WTC11 (cell line): ENCODE data around the gene SRP9. TPM values are rescaled to one million over a fixed set of nuclear protein-coding genes. Genes with fewer than 3 reads are reported as not detected.

ENCODE experiments used
- ATAC-seq: fragments of 200-7000 bp; cut with Tn5 transposase; 2 replicates; pipeline ENCODE4 v1.10.0; 2021; ENCODE audit warnings: mild to moderate bottlenecking, moderate library complexity
- Bru-seq: library from RNA; stranded (reverse); fragments of 400-500 nt; gene quantifications from one replicate; lab custom pipeline; 2021; lab: Mats Ljungman, UMichigan
- CTCF ChIA-PET: fragments of 300-600 bp; sonication (Branson Sonifier 250); formaldehyde crosslinking; loops from one replicate; lab custom pipeline; 2021; ENCODE audit warnings: antibody characterized with exemption; lab: Charles Lee
- POLR2A ChIA-PET: fragments of 350-600 bp; sonication (Branson Sonifier 250); formaldehyde crosslinking; loops from one replicate; lab custom pipeline; 2021; ENCODE audit warnings: antibody characterized with exemption; lab: Charles Lee
- DNase-seq: peaks from one replicate; pipeline ENCODE4 v3.0.0; 2021; ENCODE audit warnings: low spot score
- H3K27ac Mint-ChIP-seq: 2 replicates; pipeline ENCODE4 v1.8.0; 2021; ENCODE audit warnings: mixed read lengths
- H3K27me3 Mint-ChIP-seq: 2 replicates; pipeline ENCODE4 v1.8.0; 2021; ENCODE audit warnings: low read depth, mild to moderate bottlenecking, moderate library complexity, mixed read lengths
- H3K36me3 Mint-ChIP-seq: 2 replicates; pipeline ENCODE4 v1.8.0; 2021; ENCODE audit warnings: mixed read lengths
- H3K4me1 Mint-ChIP-seq: 2 replicates; pipeline ENCODE4 v1.8.0; 2022; ENCODE audit warnings: mixed read lengths
- H3K4me3 Mint-ChIP-seq: 2 replicates; pipeline ENCODE4 v1.8.0; 2021; ENCODE audit warnings: mild to moderate bottlenecking, moderate library complexity, mixed read lengths
- H3K9me3 Mint-ChIP-seq: 2 replicates; pipeline ENCODE4 v1.8.0; 2021; ENCODE audit warnings: mixed read lengths
- CREB1 ChIP-seq: sonication (generic); formaldehyde crosslinking; IDR thresholded peaks from 2 replicates; pipeline ENCODE4 v1.8.0; 2023; ENCODE audit warnings: mild to moderate bottlenecking, missing genetic modification reagents
- CREM ChIP-seq: sonication (generic); formaldehyde crosslinking; IDR thresholded peaks from 2 replicates; pipeline ENCODE4 v1.8.1; 2022; ENCODE audit warnings: mild to moderate bottlenecking, missing genetic modification reagents, moderate library complexity
- ELF4 ChIP-seq: sonication (generic); formaldehyde crosslinking; IDR thresholded peaks from 2 replicates; pipeline ENCODE4 v1.8.1; 2022; ENCODE audit warnings: low read depth, mild to moderate bottlenecking, moderate library complexity, missing genetic modification reagents
- ESRRA ChIP-seq: sonication (generic); formaldehyde crosslinking; IDR thresholded peaks from 2 replicates; pipeline ENCODE4 v1.8.1; 2022; ENCODE audit warnings: mild to moderate bottlenecking, missing genetic modification reagents, borderline replicate concordance
- FOXK1 ChIP-seq: sonication (generic); formaldehyde crosslinking; IDR thresholded peaks from 2 replicates; pipeline ENCODE4 v1.8.0; 2022; ENCODE audit warnings: mild to moderate bottlenecking, moderate library complexity, missing genetic modification reagents
- GTF2I ChIP-seq: fragments of 250-450 bp; sonication (Bioruptor Pico); conservative IDR thresholded peaks from 2 replicates; pipeline ENCODE4 v1.4.0; 2021; ENCODE audit warnings: mild to moderate bottlenecking
- JUN ChIP-seq: sonication (generic); formaldehyde crosslinking; IDR thresholded peaks from 2 replicates; pipeline ENCODE4 v1.8.0; 2023; ENCODE audit warnings: mild to moderate bottlenecking, missing genetic modification reagents
- KAT7 ChIP-seq: sonication (generic); formaldehyde crosslinking; IDR thresholded peaks from 2 replicates; pipeline ENCODE4 v1.8.1; 2023; ENCODE audit warnings: missing genetic modification reagents, mild to moderate bottlenecking, borderline replicate concordance
- MAX ChIP-seq: sonication (generic); formaldehyde crosslinking; IDR thresholded peaks from 2 replicates; pipeline ENCODE4 v1.8.0; 2022; ENCODE audit warnings: mild to moderate bottlenecking, missing genetic modification reagents
- MLX ChIP-seq: sonication (generic); formaldehyde crosslinking; IDR thresholded peaks from 2 replicates; pipeline ENCODE4 v1.8.1; 2023; ENCODE audit warnings: mild to moderate bottlenecking, missing genetic modification reagents, moderate library complexity
- NR2C2 ChIP-seq: sonication (generic); formaldehyde crosslinking; IDR thresholded peaks from 2 replicates; pipeline ENCODE4 v1.8.0; 2022; ENCODE audit warnings: mild to moderate bottlenecking, missing genetic modification reagents
- RORB ChIP-seq: fragments of 250-450 bp; sonication (Bioruptor Pico); IDR thresholded peaks from 2 replicates; pipeline ENCODE4 v1.9.0; 2021; ENCODE audit warnings: mild to moderate bottlenecking
- SOX15 ChIP-seq: fragments of 250-450 bp; sonication (Bioruptor Pico); IDR thresholded peaks from 2 replicates; pipeline ENCODE4 v1.9.0; 2021; ENCODE audit warnings: mild to moderate bottlenecking
- SP1 ChIP-seq: sonication (generic); formaldehyde crosslinking; conservative IDR thresholded peaks from 2 replicates; pipeline ENCODE4 v1.8.1; 2022; ENCODE audit warnings: missing genetic modification reagents
- STAT6 ChIP-seq: sonication (generic); formaldehyde crosslinking; conservative IDR thresholded peaks from 2 replicates; pipeline ENCODE4 v1.8.1; 2023; ENCODE audit warnings: mild to moderate bottlenecking, low read depth, missing genetic modification reagents, moderate library complexity
- TEAD4 ChIP-seq: sonication (generic); formaldehyde crosslinking; IDR thresholded peaks from 2 replicates; pipeline ENCODE4 v1.8.0; 2022; ENCODE audit warnings: mild to moderate bottlenecking, missing genetic modification reagents
- ZBTB21 ChIP-seq: sonication (generic); formaldehyde crosslinking; IDR thresholded peaks from 2 replicates; pipeline ENCODE4 v1.8.1; 2023; ENCODE audit warnings: mild to moderate bottlenecking, missing genetic modification reagents, borderline replicate concordance
- ZNF232 ChIP-seq: sonication (generic); formaldehyde crosslinking; IDR thresholded peaks from 2 replicates; pipeline ENCODE4 v1.8.0; 2022; ENCODE audit warnings: mild to moderate bottlenecking, missing genetic modification reagents
- ZNF416 ChIP-seq: fragments of 250-450 bp; sonication (Bioruptor Pico); IDR thresholded peaks from 2 replicates; pipeline ENCODE4 v1.9.0; 2021; ENCODE audit warnings: mild to moderate bottlenecking, inconsistent platforms
- long read RNA-seq, 3 experiments: library from RNA in 1 of 3; library from capped mRNA in 1 of 3; library from polyadenylated mRNA in 1 of 3; unstranded in 2 of 3; stranded (forward) in 1 of 3; transcript quantifications; one replicate each; pipeline ENCODE4 v2.0.0, GENCODE V29; 2021
- total RNA-seq: library from RNA; stranded (reverse); gene quantifications from 3 replicates; pipeline ENCODE4 v1.2.3, GENCODE V29; 2021
- TF ChIP-seq, protein P1 (sequence below): fragments of 250-450 bp; sonication (Bioruptor Pico); IDR thresholded peaks from 2 replicates; pipeline ENCODE4 v1.9.0; 2021; ENCODE audit warnings: mild to moderate bottlenecking
- TF ChIP-seq, protein P2 (sequence below): sonication (generic); formaldehyde crosslinking; IDR thresholded peaks from 2 replicates; pipeline ENCODE4 v1.8.1; 2023; ENCODE audit warnings: mild to moderate bottlenecking, moderate library complexity, missing genetic modification reagents
- TF ChIP-seq, protein P3 (sequence below): sonication (generic); formaldehyde crosslinking; IDR thresholded peaks from 2 replicates; pipeline ENCODE4 v1.8.1; 2022; ENCODE audit warnings: low read depth, mild to moderate bottlenecking, moderate library complexity, missing genetic modification reagents, borderline replicate concordance
- TF ChIP-seq, protein P4 (sequence below): fragments of 200-600 bp; IDR thresholded peaks from 2 replicates; pipeline ENCODE4 v1.8.0; 2022; ENCODE audit warnings: antibody characterized with exemption

The SRP9 gene, protein sequence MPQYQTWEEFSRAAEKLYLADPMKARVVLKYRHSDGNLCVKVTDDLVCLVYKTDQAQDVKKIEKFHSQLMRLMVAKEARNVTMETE
- total RNA-seq (374 to 395 TPM (median 375 TPM) in 3 replicates), Bru-seq, nascent RNA (percentile 98 among the genes with signal in this experiment)
- long read RNA-seq, experiment 1, transcript SRP9-203 (4 exons, 1,596 nt) = minor isoform, 175 of 1,940 reads
- long read RNA-seq, experiment 1, transcript SRP9-201 (3 exons, 1,480 nt) = major isoform, 1,633 of 1,940 reads
- long read RNA-seq, experiment 1, partial matches to known transcripts = 51 of 1,940 reads
- long read RNA-seq, experiment 1, other reads (novel, unspliced or antisense) = 77 of 1,940 reads
- long read RNA-seq, experiment 2, transcript SRP9-201 (3 exons, 1,480 nt) = major isoform, 505 of 745 reads
- long read RNA-seq, experiment 2, transcript SRP9-203 (4 exons, 1,596 nt) = minor isoform, 58 of 745 reads
- long read RNA-seq, experiment 2, partial matches to known transcripts = 14 of 745 reads
- long read RNA-seq, experiment 2, other reads (novel, unspliced or antisense) = 167 of 745 reads
- long read RNA-seq, experiment 3, transcript SRP9-201 (3 exons, 1,480 nt) = major isoform, 2,802 of 3,068 reads
- long read RNA-seq, experiment 3, transcript SRP9-203 (4 exons, 1,596 nt) = minor isoform, 138 of 3,068 reads
- long read RNA-seq, experiment 3, partial matches to known transcripts = 23 of 3,068 reads
- long read RNA-seq, experiment 3, other reads (novel, unspliced or antisense) = 101 of 3,068 reads

- ChIA-PET CTCF (interaction anchor here (0.6 to 4.1 kb wide), 46 partner anchors 9 to 714 kb away, joined by 3 to 45 read pairs (median 4); partner anchors contain the start of genes ENAH, EPHX1, PYCR2 and TMEM63A), POLR2A (interaction anchor here (0.5 to 2.5 kb wide), 25 partner anchors 8 to 600 kb away, joined by 3 to 10 read pairs (median 4); partner anchors contain the start of genes ENAH, EPHX1, H3-3A and PYCR2)
- no peaks in the 10 kb centered on the region for H3K27me3 Mint-ChIP-seq
- TF ChIP-seq FOXK1 (CRISPR knock-in tag) (peak; percentile 88), SP1 (CRISPR knock-in tag) (peak; percentile 96), NR2C2 (CRISPR knock-in tag) (no peak), ELF4 (no peak), ESRRA (CRISPR knock-in tag) (no peak), RORB (no peak), GTF2I (no peak), MLX (no peak), ZBTB21 (CRISPR knock-in tag) (no peak), SOX15 (CRISPR knock-in tag) (no peak), MAX (CRISPR knock-in tag) (peak; percentile 81), ZNF232 (CRISPR knock-in tag) (0 out of 2 replicates have a peak, but pooled peaks have one; percentile 35), CREM (peak; percentile 72), JUN (CRISPR knock-in tag) (peak; percentile 59; the same call in 1 of the 2 replicates), TEAD4 (CRISPR knock-in tag) (peak; percentile 47; the same call in 1 of the 2 replicates), CREB1 (peak; percentile 44; the same call in 1 of the 2 replicates), STAT6 (CRISPR knock-in tag) (no peak), KAT7 (no peak; the same call in 1 of the 2 replicates), ZNF416 (0 out of 2 replicates have a peak, but pooled peaks have one; percentile 43)
- TF ChIP-seq, protein P1, sequence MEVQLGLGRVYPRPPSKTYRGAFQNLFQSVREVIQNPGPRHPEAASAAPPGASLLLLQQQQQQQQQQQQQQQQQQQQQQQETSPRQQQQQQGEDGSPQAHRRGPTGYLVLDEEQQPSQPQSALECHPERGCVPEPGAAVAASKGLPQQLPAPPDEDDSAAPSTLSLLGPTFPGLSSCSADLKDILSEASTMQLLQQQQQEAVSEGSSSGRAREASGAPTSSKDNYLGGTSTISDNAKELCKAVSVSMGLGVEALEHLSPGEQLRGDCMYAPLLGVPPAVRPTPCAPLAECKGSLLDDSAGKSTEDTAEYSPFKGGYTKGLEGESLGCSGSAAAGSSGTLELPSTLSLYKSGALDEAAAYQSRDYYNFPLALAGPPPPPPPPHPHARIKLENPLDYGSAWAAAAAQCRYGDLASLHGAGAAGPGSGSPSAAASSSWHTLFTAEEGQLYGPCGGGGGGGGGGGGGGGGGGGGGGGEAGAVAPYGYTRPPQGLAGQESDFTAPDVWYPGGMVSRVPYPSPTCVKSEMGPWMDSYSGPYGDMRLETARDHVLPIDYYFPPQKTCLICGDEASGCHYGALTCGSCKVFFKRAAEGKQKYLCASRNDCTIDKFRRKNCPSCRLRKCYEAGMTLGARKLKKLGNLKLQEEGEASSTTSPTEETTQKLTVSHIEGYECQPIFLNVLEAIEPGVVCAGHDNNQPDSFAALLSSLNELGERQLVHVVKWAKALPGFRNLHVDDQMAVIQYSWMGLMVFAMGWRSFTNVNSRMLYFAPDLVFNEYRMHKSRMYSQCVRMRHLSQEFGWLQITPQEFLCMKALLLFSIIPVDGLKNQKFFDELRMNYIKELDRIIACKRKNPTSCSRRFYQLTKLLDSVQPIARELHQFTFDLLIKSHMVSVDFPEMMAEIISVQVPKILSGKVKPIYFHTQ (CRISPR knock-in tag) = peak; percentile 61; the same call in 1 of the 2 replicates
- TF ChIP-seq, protein P2, sequence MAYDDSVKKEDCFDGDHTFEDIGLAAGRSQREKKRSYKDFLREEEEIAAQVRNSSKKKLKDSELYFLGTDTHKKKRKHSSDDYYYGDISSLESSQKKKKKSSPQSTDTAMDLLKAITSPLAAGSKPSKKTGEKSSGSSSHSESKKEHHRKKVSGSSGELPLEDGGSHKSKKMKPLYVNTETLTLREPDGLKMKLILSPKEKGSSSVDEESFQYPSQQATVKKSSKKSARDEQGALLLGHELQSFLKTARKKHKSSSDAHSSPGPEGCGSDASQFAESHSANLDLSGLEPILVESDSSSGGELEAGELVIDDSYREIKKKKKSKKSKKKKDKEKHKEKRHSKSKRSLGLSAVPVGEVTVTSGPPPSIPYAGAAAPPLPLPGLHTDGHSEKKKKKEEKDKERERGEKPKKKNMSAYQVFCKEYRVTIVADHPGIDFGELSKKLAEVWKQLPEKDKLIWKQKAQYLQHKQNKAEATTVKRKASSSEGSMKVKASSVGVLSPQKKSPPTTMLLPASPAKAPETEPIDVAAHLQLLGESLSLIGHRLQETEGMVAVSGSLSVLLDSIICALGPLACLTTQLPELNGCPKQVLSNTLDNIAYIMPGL (CRISPR knock-in tag) = peak; percentile 83
- TF ChIP-seq, protein P3, sequence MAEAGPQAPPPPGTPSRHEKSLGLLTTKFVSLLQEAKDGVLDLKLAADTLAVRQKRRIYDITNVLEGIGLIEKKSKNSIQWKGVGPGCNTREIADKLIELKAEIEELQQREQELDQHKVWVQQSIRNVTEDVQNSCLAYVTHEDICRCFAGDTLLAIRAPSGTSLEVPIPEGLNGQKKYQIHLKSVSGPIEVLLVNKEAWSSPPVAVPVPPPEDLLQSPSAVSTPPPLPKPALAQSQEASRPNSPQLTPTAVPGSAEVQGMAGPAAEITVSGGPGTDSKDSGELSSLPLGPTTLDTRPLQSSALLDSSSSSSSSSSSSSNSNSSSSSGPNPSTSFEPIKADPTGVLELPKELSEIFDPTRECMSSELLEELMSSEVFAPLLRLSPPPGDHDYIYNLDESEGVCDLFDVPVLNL (CRISPR knock-in tag) = 0 out of 2 replicates have a peak, but pooled peaks have one; percentile 66
- TF ChIP-seq, protein P4, sequence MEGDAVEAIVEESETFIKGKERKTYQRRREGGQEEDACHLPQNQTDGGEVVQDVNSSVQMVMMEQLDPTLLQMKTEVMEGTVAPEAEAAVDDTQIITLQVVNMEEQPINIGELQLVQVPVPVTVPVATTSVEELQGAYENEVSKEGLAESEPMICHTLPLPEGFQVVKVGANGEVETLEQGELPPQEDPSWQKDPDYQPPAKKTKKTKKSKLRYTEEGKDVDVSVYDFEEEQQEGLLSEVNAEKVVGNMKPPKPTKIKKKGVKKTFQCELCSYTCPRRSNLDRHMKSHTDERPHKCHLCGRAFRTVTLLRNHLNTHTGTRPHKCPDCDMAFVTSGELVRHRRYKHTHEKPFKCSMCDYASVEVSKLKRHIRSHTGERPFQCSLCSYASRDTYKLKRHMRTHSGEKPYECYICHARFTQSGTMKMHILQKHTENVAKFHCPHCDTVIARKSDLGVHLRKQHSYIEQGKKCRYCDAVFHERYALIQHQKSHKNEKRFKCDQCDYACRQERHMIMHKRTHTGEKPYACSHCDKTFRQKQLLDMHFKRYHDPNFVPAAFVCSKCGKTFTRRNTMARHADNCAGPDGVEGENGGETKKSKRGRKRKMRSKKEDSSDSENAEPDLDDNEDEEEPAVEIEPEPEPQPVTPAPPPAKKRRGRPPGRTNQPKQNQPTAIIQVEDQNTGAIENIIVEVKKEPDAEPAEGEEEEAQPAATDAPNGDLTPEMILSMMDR = peak; percentile 65
Observed at GRCh38 chr1:225777583-225778336, at the start of gene SRP9. Gene SRP9, plus strand, starts transcription at chr1:225777826. Its CDS starts 115 bp downstream, at chr1:225777941.

More at GRCh38 chr1:225777583-225778336, at the start of gene SRP9:
- DNase-seq = peak; percentile 100
- peak; percentile 97 for ATAC-seq
- Mint-ChIP-seq H3K27ac (no peak within 1 kb of the TSS), H3K4me1 (peaks cover 40% of the 10 kb centered on the region), H3K4me3 (no peak within 1 kb of the TSS), H3K36me3 (peaks cover 9% of the 10 kb centered on the region), H3K9me3 (no peaks in the 10 kb centered on the region)
